HUES6 (cell line): Measurements from ENCODE around the gene CD300LF.

Experiments
- H3K27ac ChIP-seq: 2 replicates; pipeline ENCODE4 v1.7.0; 2013; ENCODE audit warnings: low read depth, mild to moderate bottlenecking, low read length, inconsistent platforms
- H3K27me3 ChIP-seq: 2 replicates; pipeline ENCODE4 v1.6.1; 2013; ENCODE audit warnings: low read length; ENCODE audit not compliant: control insufficient read depth, insufficient read depth
- H3K36me3 ChIP-seq: 2 replicates; pipeline ENCODE4 v1.6.1; 2013; ENCODE audit warnings: low read length; ENCODE audit not compliant: control insufficient read depth, insufficient read depth
- H3K4me1 ChIP-seq: 2 replicates; pipeline ENCODE4 v1.6.1; 2013; ENCODE audit warnings: low read length; ENCODE audit not compliant: control insufficient read depth, insufficient read depth
- H3K4me3 ChIP-seq: 2 replicates; pipeline ENCODE4 v1.5.1; 2013; ENCODE audit warnings: low read depth, low read length
- H3K9ac ChIP-seq: one replicate; pipeline ENCODE4 v1.6.1; 2013; ENCODE audit warnings: mild to moderate bottlenecking, low read length
- H3K9me3 ChIP-seq: 2 replicates; pipeline ENCODE4 v1.6.1; 2013; ENCODE audit warnings: low read depth, low read length; ENCODE audit not compliant: control insufficient read depth, insufficient read depth

The CD300LF gene

GRCh38 chr17:74754832-74755231 lies 42.1 kb upstream of the CD300LF start:
- no peaks in the 10 kb centered on the region for H3K36me3 ChIP-seq
- H3K4me3 ChIP-seq = no peak overlapping the region
- no peak overlapping the region for H3K9ac ChIP-seq
- H3K27me3 ChIP-seq = no peaks in the 10 kb centered on the region
- peaks cover 57% of the 10 kb centered on the region for H3K4me1 ChIP-seq
- no peaks in the 10 kb centered on the region for H3K9me3 ChIP-seq
- H3K27ac ChIP-seq = no peak overlapping the region

DNA sequence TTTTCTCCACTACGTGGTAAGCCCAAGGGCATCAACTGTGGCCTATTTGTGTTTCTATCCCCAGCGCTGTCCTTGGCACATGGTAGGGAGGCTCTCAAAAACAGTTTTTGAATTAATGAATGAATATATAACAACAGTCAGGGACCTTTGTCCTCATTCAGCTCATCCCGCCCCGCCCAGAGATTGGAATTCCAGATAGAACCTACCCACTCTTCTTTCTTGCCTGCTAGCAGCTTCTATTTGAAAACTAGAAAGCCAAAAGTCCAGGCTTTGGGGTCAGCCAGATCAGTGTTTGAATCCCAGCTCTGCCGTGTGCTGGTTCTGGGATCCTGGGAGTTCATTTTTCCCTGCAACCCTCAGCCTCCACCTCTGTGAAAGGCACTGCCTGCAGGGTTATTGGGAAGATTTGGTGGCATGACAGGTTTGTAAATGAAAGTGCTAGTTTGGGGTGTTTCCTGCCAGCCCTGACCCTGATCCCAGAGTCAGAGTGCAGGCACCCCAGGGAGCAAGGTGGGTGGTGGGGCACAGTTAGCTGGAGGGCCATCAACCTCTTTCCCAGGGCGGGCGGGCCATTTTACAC lies 40.2 kb upstream of the CD300LF start:
- Histone ChIP-seq H3K36me3 (no peaks in the 10 kb centered on the region), H3K4me1 (peaks cover 39% of the 10 kb centered on the region), H3K27me3 (no peaks in the 10 kb centered on the region), H3K9ac (no peak overlapping the region), H3K27ac (no peak overlapping the region), H3K9me3 (no peaks in the 10 kb centered on the region), H3K4me3 (no peak overlapping the region)

DNA sequence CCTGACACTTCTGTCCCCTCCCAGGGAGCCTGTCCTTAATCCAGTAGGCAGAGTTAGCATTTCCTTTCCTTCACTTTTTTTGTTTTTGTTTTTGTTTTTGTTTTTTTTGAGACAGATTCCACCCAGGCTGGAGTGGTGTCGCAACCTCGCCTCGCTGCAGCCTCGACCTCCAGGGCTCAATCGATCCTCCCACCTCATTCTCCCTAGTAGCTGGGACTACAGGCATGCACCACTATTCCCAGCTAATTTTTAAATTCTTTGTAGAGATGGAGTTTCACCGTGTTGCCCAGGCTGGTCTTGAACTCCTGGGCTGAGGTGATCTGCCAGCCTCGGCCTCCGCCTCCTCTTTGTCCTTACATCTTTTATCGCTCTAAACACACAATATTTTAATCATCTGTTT lies 39.7 kb upstream of the CD300LF start:
- no peak overlapping the region for H3K9ac ChIP-seq
- no peak overlapping the region for H3K4me3 ChIP-seq
- H3K9me3 ChIP-seq = no peaks in the 10 kb centered on the region
- no peaks in the 10 kb centered on the region for H3K36me3 ChIP-seq
- peaks cover 39% of the 10 kb centered on the region for H3K4me1 ChIP-seq
- H3K27me3 ChIP-seq = no peaks in the 10 kb centered on the region
- no peak overlapping the region for H3K27ac ChIP-seq

- H3K27ac ChIP-seq = no peak overlapping the region
- H3K27me3 ChIP-seq = no peaks in the 10 kb centered on the region
- peaks cover 54% of the 10 kb centered on the region for H3K4me1 ChIP-seq
- peak overlapping the region; percentile 95 for H3K4me3 ChIP-seq
- peak overlapping the region; percentile 82 for H3K9ac ChIP-seq
- no peaks in the 10 kb centered on the region for H3K36me3 ChIP-seq
- no peaks in the 10 kb centered on the region for H3K9me3 ChIP-seq
Observed at GRCh38 chr17:74750327-74751069, 37.8 kb upstream of the CD300LF start.

DNA sequence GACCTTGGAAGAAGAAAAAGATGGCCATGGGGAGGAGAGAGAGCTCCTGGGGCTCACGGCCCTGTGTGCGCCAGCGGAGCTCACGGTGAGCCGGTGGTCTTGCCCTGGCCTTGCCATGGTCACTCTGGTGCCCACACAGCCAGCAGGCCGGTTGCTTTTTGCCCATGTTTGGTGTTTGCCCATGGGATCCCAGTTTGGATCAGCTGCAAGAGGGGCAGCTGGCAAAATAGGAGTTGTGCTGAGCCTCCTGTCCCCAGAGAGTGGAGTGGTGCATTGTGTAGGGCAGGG lies 37.3 kb upstream of the CD300LF start:
- Histone ChIP-seq H3K36me3 (no peaks in the 10 kb centered on the region), H3K27ac (no peak overlapping the region), H3K9ac (peak overlapping the region; percentile 82), H3K4me1 (peaks cover 57% of the 10 kb centered on the region), H3K4me3 (peak overlapping the region; percentile 95), H3K9me3 (no peaks in the 10 kb centered on the region), H3K27me3 (no peaks in the 10 kb centered on the region)

DNA sequence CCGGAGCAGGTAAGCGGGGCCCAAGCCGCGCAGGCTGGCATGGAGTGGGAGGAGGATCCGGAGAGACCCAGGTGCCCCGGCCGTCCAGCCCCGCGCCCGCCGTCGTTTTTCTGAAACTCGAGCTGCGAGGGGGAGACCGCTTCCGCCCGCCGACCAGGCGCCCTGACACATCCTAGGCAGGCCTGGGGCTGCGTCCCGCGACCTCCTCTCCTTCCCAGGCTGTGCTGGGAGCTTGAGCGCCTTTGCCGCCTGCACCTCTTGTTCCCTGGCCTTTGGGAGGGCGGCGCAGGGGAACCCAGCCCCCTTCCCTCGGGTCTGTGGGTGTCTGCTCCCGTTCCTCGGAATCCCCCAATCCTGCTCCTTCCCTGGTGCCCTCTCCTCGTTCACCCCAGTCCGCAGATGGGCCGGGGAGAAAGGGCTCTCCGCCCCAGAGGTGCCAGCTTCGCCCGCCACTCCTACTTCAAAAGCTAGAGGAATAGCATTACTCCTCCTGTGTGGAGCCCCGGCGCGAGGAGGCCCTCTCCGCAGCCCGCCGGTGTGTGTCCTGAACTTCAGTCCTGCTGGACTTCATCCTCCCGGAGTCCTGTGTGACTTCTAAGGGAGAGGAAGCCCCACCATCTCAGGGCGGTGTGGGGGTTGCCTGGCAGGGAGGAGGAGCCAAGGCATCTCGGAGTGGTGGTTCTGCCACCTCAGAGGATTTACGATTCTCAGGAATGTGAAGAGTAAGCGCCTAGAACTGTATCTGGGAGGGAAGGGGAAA lies 36.7 kb upstream of the CD300LF start:
- Histone ChIP-seq H3K27ac (no peak overlapping the region), H3K4me1 (peaks cover 60% of the 10 kb centered on the region)

DNA sequence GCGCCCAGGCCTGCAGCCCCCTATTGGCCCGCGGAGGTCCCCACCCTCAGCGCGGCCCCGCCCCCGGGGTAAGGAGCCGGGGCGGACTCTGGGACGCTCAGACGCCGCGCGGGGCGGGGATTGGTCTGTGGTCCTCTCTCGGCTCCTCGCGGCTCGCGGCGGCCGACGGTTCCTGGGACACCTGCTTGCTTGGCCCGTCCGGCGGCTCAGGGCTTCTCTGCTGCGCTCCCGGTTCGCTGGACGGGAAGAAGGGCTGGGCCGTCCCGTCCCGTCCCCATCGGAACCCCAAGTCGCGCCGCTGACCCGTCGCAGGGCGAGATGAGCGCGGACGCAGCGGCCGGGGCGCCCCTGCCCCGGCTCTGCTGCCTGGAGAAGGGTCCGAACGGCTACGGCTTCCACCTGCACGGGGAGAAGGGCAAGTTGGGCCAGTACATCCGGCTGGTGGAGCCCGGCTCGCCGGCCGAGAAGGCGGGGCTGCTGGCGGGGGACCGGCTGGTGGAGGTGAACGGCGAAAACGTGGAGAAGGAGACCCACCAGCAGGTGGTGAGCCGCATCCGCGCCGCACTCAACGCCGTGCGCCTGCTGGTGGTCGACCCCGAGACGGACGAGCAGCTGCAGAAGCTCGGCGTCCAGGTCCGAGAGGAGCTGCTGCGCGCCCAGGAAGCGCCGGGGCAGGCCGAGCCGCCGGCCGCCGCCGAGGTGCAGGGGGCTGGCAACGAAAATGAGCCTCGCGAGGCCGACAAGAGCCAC lies 36.0 kb upstream of the CD300LF start, which contains the start of gene NHERF1:
NHERF1 (plus strand) TSS at position 100 of the 750 bp plus-strand sequence; CDS start at position 319, 219 bp downstream.
- H3K4me1 ChIP-seq = peaks cover 60% of the 10 kb centered on the region
- H3K4me3 ChIP-seq = peak within 1 kb of the TSS; percentile 95
- no peaks in the 10 kb centered on the region for H3K27me3 ChIP-seq
- H3K9me3 ChIP-seq = no peaks in the 10 kb centered on the region
- no peaks in the 10 kb centered on the region for H3K36me3 ChIP-seq
- peak within 1 kb of the TSS; percentile 78; the same call in 1 of the 2 replicates for H3K27ac ChIP-seq
- peak within 1 kb of the TSS; percentile 82 for H3K9ac ChIP-seq

More for the DNA sequence above, 36.7 kb upstream of the CD300LF start:
- Histone ChIP-seq H3K36me3 (no peaks in the 10 kb centered on the region), H3K27me3 (no peaks in the 10 kb centered on the region), H3K4me3 (peak overlapping the region; percentile 95), H3K9me3 (no peaks in the 10 kb centered on the region), H3K9ac (peak overlapping the region; percentile 82)

- no peaks in the 10 kb centered on the region for H3K9me3 ChIP-seq
- H3K9ac ChIP-seq = no peak overlapping the region
- no peaks in the 10 kb centered on the region for H3K27me3 ChIP-seq
- H3K36me3 ChIP-seq = no peaks in the 10 kb centered on the region
- H3K27ac ChIP-seq = no peak overlapping the region
- H3K4me1 ChIP-seq = peaks cover 59% of the 10 kb centered on the region
- H3K4me3 ChIP-seq = peak overlapping the region; percentile 43
Observed at GRCh38 chr17:74748279-74748528, 35.5 kb upstream of the CD300LF start.

- no peaks in the 10 kb centered on the region for H3K27me3 ChIP-seq
- H3K4me1 ChIP-seq = peaks cover 57% of the 10 kb centered on the region
- no peaks in the 10 kb centered on the region for H3K9me3 ChIP-seq
- H3K27ac ChIP-seq = no peak overlapping the region
- no peak overlapping the region; the same call in 1 of the 2 replicates for H3K4me3 ChIP-seq
- no peak overlapping the region for H3K9ac ChIP-seq
- H3K36me3 ChIP-seq = no peaks in the 10 kb centered on the region
Observed at GRCh38 chr17:74746922-74747321, 34.2 kb upstream of the CD300LF start.

DNA sequence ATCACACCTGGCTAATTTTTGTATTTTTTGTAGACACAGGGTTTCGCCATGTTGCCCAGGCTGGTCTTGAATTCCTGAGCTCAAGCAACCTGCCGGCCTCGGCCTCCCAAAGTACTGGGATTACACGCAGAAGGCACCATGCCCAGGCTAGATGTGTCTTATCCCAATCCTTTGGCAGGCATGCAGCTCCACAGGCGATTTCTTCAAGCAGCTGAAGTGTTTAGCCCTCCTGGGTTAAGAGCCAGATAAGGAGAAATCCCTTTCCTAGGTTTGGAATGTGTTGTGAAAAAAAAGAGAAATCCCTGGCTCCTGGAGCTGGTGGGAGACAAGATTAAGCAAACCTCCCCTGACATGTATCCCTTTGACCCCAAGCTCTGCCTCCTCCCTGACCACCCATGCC lies 33.7 kb upstream of the CD300LF start:
- no peaks in the 10 kb centered on the region for H3K27me3 ChIP-seq
- H3K9me3 ChIP-seq = no peaks in the 10 kb centered on the region
- H3K4me3 ChIP-seq = no peak overlapping the region; the same call in 1 of the 2 replicates
- H3K4me1 ChIP-seq = peaks cover 56% of the 10 kb centered on the region
- H3K9ac ChIP-seq = no peak overlapping the region
- no peak overlapping the region for H3K27ac ChIP-seq
- no peaks in the 10 kb centered on the region for H3K36me3 ChIP-seq
